Fibroblast of skin of right quadriceps (primary cell): ENCODE data around the gene SV2C.
"Not testable (repeated sequence)": the region's sequence is repeated elsewhere in the genome, so short reads cannot be mapped to it uniquely, and the experiment has no call there.

Experiments used
- DNase-seq: peaks from one replicate; pipeline ENCODE4 v3.0.0-alpha.2; 2013

SV2C gene

GRCh38 chr5:76269259-76269931, 186.2 kb downstream of the SV2C start:
- DNase-seq, result no peak

- peak; percentile 45 for DNase-seq
These were observed 186.9 kb downstream of the SV2C start for GRCh38 chr5:76269932-76270610.

- no peak for DNase-seq
These were observed 188.7 kb downstream of the SV2C start for GRCh38 chr5:76271836-76272235.

GRCh38 chr5:76273206-76273885, 190.2 kb downstream of the SV2C start:
- no peak for DNase-seq

GRCh38 chr5:76274571-76274970, 191.4 kb downstream of the SV2C start:
- DNase-seq, result no peak

- DNase-seq, result no peak
These were observed 194.6 kb downstream of the SV2C start for GRCh38 chr5:76277736-76278135.

GRCh38 chr5:76278261-76278789, 195.1 kb downstream of the SV2C start:
- DNase-seq, result no peak

GRCh38 chr5:76280494-76280893, 197.3 kb downstream of the SV2C start:
- DNase-seq, result no peak

GRCh38 chr5:76283670-76284069, 200.5 kb downstream of the SV2C start:
- DNase-seq, result no peak

GRCh38 chr5:76289692-76290091, 206.5 kb downstream of the SV2C start:
- DNase-seq, result no peak

GRCh38 chr5:76290321-76290757, 207.2 kb downstream of the SV2C start:
- DNase-seq, result no peak

- no peak for DNase-seq
These were observed 208.3 kb downstream of the SV2C start for GRCh38 chr5:76291305-76292077.

GRCh38 chr5:76292620-76293322, 209.6 kb downstream of the SV2C start:
- no peak for DNase-seq

- DNase-seq, result no peak
These were observed 211.4 kb downstream of the SV2C start for GRCh38 chr5:76294573-76294972.

GRCh38 chr5:76298852-76299251, 215.7 kb downstream of the SV2C start:
- no peak for DNase-seq

GRCh38 chr5:76299592-76299991, 216.4 kb downstream of the SV2C start:
- DNase-seq, result no peak

- not testable (repeated sequence) for DNase-seq
These were observed 218.7 kb downstream of the SV2C start for GRCh38 chr5:76301932-76302331.

GRCh38 chr5:76302661-76303060, 219.5 kb downstream of the SV2C start:
- not testable (repeated sequence) for DNase-seq

- DNase-seq, result no peak
These were observed 220.7 kb downstream of the SV2C start for GRCh38 chr5:76303921-76304320.

GRCh38 chr5:76305269-76305668, 222.1 kb downstream of the SV2C start:
- DNase-seq, result no peak

- peak; percentile 7 for DNase-seq
These were observed 222.6 kb downstream of the SV2C start for GRCh38 chr5:76305775-76306174.

GRCh38 chr5:76310208-76310607, 227.0 kb downstream of the SV2C start:
- DNase-seq, result no peak
